Fibroblast of the aortic adventitia (primary cell): ENCODE data around the gene PALS1. TPM values are rescaled to one million over a fixed set of nuclear protein-coding genes. Genes with fewer than 3 reads are reported as not detected.

Experiments used
- DNase-seq: peaks from one replicate; pipeline ENCODE4 v3.0.0-alpha.2; 2010; ENCODE audit warnings: low read depth
- H3K4me3 ChIP-seq: 2 replicates; pipeline ENCODE4 v1.5.1; 2011; ENCODE audit warnings: low read depth, mild to moderate bottlenecking, control low read depth, low read length, moderate library complexity
- CTCF ChIP-seq: IDR thresholded peaks from 2 replicates; pipeline ENCODE4 v1.5.1; 2011; ENCODE audit warnings: mild to moderate bottlenecking, low read length, control low read depth, inconsistent platforms; ENCODE audit not compliant: insufficient read depth
- total RNA-seq: library from RNA; depleted of rRNA; stranded (reverse); fragments of >200 nt; gene quantifications from 2 replicates; pipeline ENCODE4 v1.2.3, GENCODE V29; 2012; ENCODE audit warnings: low replicate concordance

The PALS1 gene
- total RNA-seq, 1 donor, result 23.6 TPM

GRCh38 chr14:67221248-67221981 lies 19.8 kb upstream of the PALS1 start:
- H3K4me3 ChIP-seq, result no peak overlapping the region
- peak; percentile 53 for DNase-seq
- no peak for TF ChIP-seq CTCF

- DNase-seq, result no peak
- H3K4me3 ChIP-seq, result no peak overlapping the region
- TF ChIP-seq CTCF, result no peak
Observed at GRCh38 chr14:67221982-67222328, 19.3 kb upstream of the PALS1 start.

- DNase-seq, result no peak
- no peak overlapping the region for H3K4me3 ChIP-seq
- TF ChIP-seq CTCF, result no peak
Observed at GRCh38 chr14:67225523-67225922, 15.7 kb upstream of the PALS1 start.

GRCh38 chr14:67228325-67228984 lies 12.8 kb upstream of the PALS1 start:
- TF ChIP-seq CTCF, result no peak
- DNase-seq, result peak; percentile 44
- H3K4me3 ChIP-seq, result peak overlapping the region; percentile 26

- no peak for TF ChIP-seq CTCF
- no peak for DNase-seq
- no peak overlapping the region for H3K4me3 ChIP-seq
Observed at GRCh38 chr14:67232066-67232465, 9.2 kb upstream of the PALS1 start.

GRCh38 chr14:67232621-67233020 lies 8.6 kb upstream of the PALS1 start:
- no peak for TF ChIP-seq CTCF
- no peak overlapping the region for H3K4me3 ChIP-seq
- no peak for DNase-seq

- no peak for DNase-seq
- H3K4me3 ChIP-seq, result no peak overlapping the region
- TF ChIP-seq CTCF, result no peak
Observed at GRCh38 chr14:67237591-67237990, 3.6 kb upstream of the PALS1 start.
